K562 (cell line): ENCODE measurements around the gene SPINK5. TPM values are rescaled to one million over a fixed set of nuclear protein-coding genes. Genes with fewer than 3 reads are reported as not detected.
A peak's percentile ranks its signal among the peaks of the same experiment; 100 is the strongest.

Experiments
- ATAC-seq: fragments of 200-7000 bp; cut with Tn5 transposase; 3 replicates; pipeline ENCODE4 v1.9.1; 2020; ENCODE audit warnings: moderate library complexity
- BruUV-seq: library from RNA; stranded (reverse); fragments of 400-500 nt; replicated peaks from 2 replicates; lab custom pipeline; 2021; lab: Mats Ljungman, UMichigan
- CTCF ChIA-PET: fragments of 300-600 bp; formaldehyde crosslinking; extraction: SDS; loops from one replicate; lab custom pipeline; 2021; ENCODE audit warnings: low intra/inter-chr PET ratio; lab: Yijun Ruan, JAX
- POLR2A ChIA-PET: fragments of 300-600, 350-650 bp; sonication (Branson Sonifier 250); formaldehyde crosslinking; extraction: SDS; loops from one replicate; lab custom pipeline; 2021; ENCODE audit warnings: antibody characterized with exemption, inconsistent platforms; lab: Yijun Ruan, JAX
- DNase-seq, 4 experiments: peaks; one replicate each; pipeline versions ENCODE4 v3.0.0 to v3.0.0-alpha.2; 2011 to 2018; ENCODE audit warnings: low spot score in 3 of 4, mixed read lengths in 3 of 4; ENCODE audit errors: extremely low read depth in 1 of 4
- FAIRE-seq: peaks from 2 replicates; lab custom pipeline; 2011; peaks lifted over from hg19 to GRCh38; lab: Jason Lieb, UNC
- H2AFZ ChIP-seq: 2 replicates; pipeline ENCODE4 v1.6.0; 2011; ENCODE audit warnings: low read depth, low read length, control low read depth, inconsistent platforms
- H3K27ac ChIP-seq: fragments of 200-600 bp; 3 replicates; pipeline ENCODE4 v1.8.0; 2011; ENCODE audit warnings: low read depth, mild to moderate bottlenecking, control low read depth, inconsistent platforms, low read length, moderate library complexity, mixed read lengths; ENCODE audit errors: extremely low read depth
- H3K27me3 ChIP-seq, 2 experiments: fragments of 300-600 bp in 1 of 2; 2 replicates in 1 of 2; 3 replicates in 1 of 2; pipeline versions ENCODE4 v1.6.0 to v1.8.0; 2011; ENCODE audit warnings: inconsistent platforms in 2 of 2, low read length in 2 of 2, mild to moderate bottlenecking in 1 of 2, mixed read lengths in 1 of 2, moderate library complexity in 1 of 2; ENCODE audit not compliant: control insufficient read depth in 2 of 2, insufficient read depth in 2 of 2
- H3K36me3 ChIP-seq: fragments of 300-600 bp; 3 replicates; pipeline ENCODE4 v1.8.0; 2011; ENCODE audit warnings: mild to moderate bottlenecking, low read length, inconsistent platforms; ENCODE audit not compliant: control insufficient read depth, insufficient read depth
- H3K4me1 ChIP-seq, 2 experiments: fragments of 200-600 bp in 1 of 2; replicated peaks in 1 of 2; 2 replicates in 1 of 2; 3 replicates in 1 of 2; pipeline versions ENCODE4 v1.5.1 to v1.8.0; 2011; ENCODE audit warnings: inconsistent platforms in 2 of 2, low read length in 2 of 2, mild to moderate bottlenecking in 1 of 2, mixed read lengths in 1 of 2, moderate library complexity in 1 of 2; ENCODE audit not compliant: control insufficient read depth in 2 of 2, insufficient read depth in 2 of 2
- H3K4me2 ChIP-seq: 2 replicates; pipeline ENCODE4 v1.6.1; 2011; ENCODE audit warnings: low read length, control low read depth, inconsistent platforms, mixed read lengths; ENCODE audit not compliant: insufficient read depth
- H3K4me3 ChIP-seq: fragments of 200-600 bp; sonication (generic), shearing (Covaris generic); 2 replicates; pipeline ENCODE4 v1.5.1; 2016; ENCODE audit warnings: control low read depth, inconsistent platforms
- H3K79me2 ChIP-seq: fragments of 200-600 bp; 3 replicates; pipeline ENCODE4 v1.8.0; 2011; ENCODE audit warnings: low read length, inconsistent platforms; ENCODE audit not compliant: control insufficient read depth, insufficient read depth
- H3K9ac ChIP-seq, 2 experiments: 2 replicates each; pipeline versions ENCODE4 v1.6.0 to v1.6.1; 2011; ENCODE audit warnings: low read depth in 2 of 2, low read length in 2 of 2, control low read depth in 1 of 2, inconsistent platforms in 1 of 2, mild to moderate bottlenecking in 1 of 2, mixed read lengths in 1 of 2; ENCODE audit not compliant: insufficient read depth in 1 of 2
- H3K9me1 ChIP-seq: one replicate; pipeline ENCODE4 v1.6.0; 2011; ENCODE audit warnings: inconsistent platforms, mild to moderate bottlenecking, low read length, moderate library complexity; ENCODE audit not compliant: control insufficient read depth, insufficient read depth
- H3K9me3 ChIP-seq: replicated peaks from 2 replicates; pipeline ENCODE4 v1.5.1; 2011; ENCODE audit warnings: low read depth, low read length, inconsistent platforms; ENCODE audit not compliant: control insufficient read depth, insufficient read depth
- H4K20me1 ChIP-seq: replicated peaks from 2 replicates; pipeline ENCODE4 v1.6.1; 2011; ENCODE audit warnings: low read length, inconsistent platforms, mixed read lengths; ENCODE audit not compliant: control insufficient read depth, insufficient read depth
- BCLAF1 ChIP-seq, 2 experiments: fragments of 450-650 bp in 1 of 2; IDR thresholded peaks; 2 replicates each; pipeline ENCODE4 v1.6.1; 2011 to 2017; ENCODE audit warnings: low read depth in 2 of 2, antibody characterized with exemption in 1 of 2, borderline replicate concordance in 1 of 2, low read length in 1 of 2, mild to moderate bottlenecking in 1 of 2, mixed read lengths in 1 of 2; ENCODE audit not compliant: control insufficient read depth in 1 of 2
- HNRNPUL1 ChIP-seq: fragments of 200-400 bp; formaldehyde crosslinking; IDR thresholded peaks from 2 replicates; pipeline ENCODE4 v1.6.1; 2017; ENCODE audit warnings: low read length
- RAD21 ChIP-seq, 2 experiments: fragments of 250-450 bp in 1 of 2; fragments of 450-650 bp in 1 of 2; sonication (Bioruptor Pico) in 1 of 2; formaldehyde crosslinking in 1 of 2; IDR thresholded peaks in 1 of 2; conservative IDR thresholded peaks in 1 of 2; 2 replicates each; pipeline versions ENCODE4 v1.4.0 to v1.8.0; 2020 to 2022; ENCODE audit warnings: mild to moderate bottlenecking in 2 of 2, moderate library complexity in 1 of 2
- WGBS: fragments of 100-300 bp; shearing (Covaris generic); methylation state at CpG from one replicate; pipeline ENCODE4 v1.1.6; 2016; ENCODE audit warnings: low coverage, mixed read lengths; ENCODE audit not compliant: insufficient coverage; ENCODE audit errors: missing lambda C conversion rate; 5-methylcytosine and 5-hydroxymethylcytosine counted together
- in situ Hi-C: fragments of 300-500 bp; cut with MboI; formaldehyde crosslinking; loops from 4 replicates; pipeline ENCODE4 v1.15.0; 2018; ENCODE audit warnings: inconsistent platforms, mixed read lengths
- intact Hi-C: fragments of 100-400 bp; cut with micrococcal nuclease; formaldehyde crosslinking; loops from 2 replicates; pipeline ENCODE4 v1.14.2; 2022
- polyA plus RNA-seq, 8 experiments: library from polyadenylated mRNA; depleted of rRNA in 4 of 8; stranded (reverse) in 5 of 8; unstranded in 3 of 8; fragments of >200 nt; fragmentation: Nextera tagmentation in 2 of 8; fragmentation: Illumina TruSeq in 1 of 8; extraction: Ambion mirVana in 2 of 8; extraction: Trizol in 1 of 8; gene quantifications; 2 replicates each; pipeline versions ENCODE4 v1.2.1 to v1.2.3, GENCODE V29; 2011 to 2014; ENCODE audit warnings: inconsistent platforms in 1 of 8, missing spikeins in 1 of 8
- total RNA-seq, 7 experiments: library from RNA; depleted of rRNA in 6 of 7; stranded (reverse); fragments of >200 nt in 6 of 7; fragmentation: Illumina TruSeq in 2 of 7; extraction: Trizol in 2 of 7; gene quantifications; 2 replicates each; pipeline versions ENCODE4 v1.2.1 to v1.2.3, GENCODE V29; 2011 to 2021; ENCODE audit warnings: low replicate concordance in 1 of 7

Gene SPINK5
- total and polyA plus RNA-seq, 9 of the 15 experiments (the other 6 are each of a cell fraction or from before 2014, with no cell fraction given), result 0.07 to 0.68 (median 0.16) TPM; not detected in 1

- Histone ChIP-seq H3K9me1 (no peaks in the 10 kb centered on the region), H3K9ac (no peak overlapping the region), H4K20me1 (no peaks in the 10 kb centered on the region), H3K36me3 (no peaks in the 10 kb centered on the region), H3K4me3 (no peak overlapping the region), H3K27ac (no peak overlapping the region), H3K4me1 (no peaks in the 10 kb centered on the region), H3K27me3 (no peaks in the 10 kb centered on the region), H3K4me2 (no peak overlapping the region), H2AFZ (no peak overlapping the region), H3K79me2 (no peaks in the 10 kb centered on the region), H3K9me3 (no peaks in the 10 kb centered on the region)
- TF ChIP-seq HNRNPUL1, result no peak
- TF ChIP-seq BCLAF1 (IDR thresholded peaks at IDR 0.05; ENCODE audit: borderline replicate concordance in 1 of 2, control insufficient read depth in 1 of 2, low read depth in 2 of 2, low read length in 1 of 2), result no peak
- TF ChIP-seq RAD21 (CRISPR knock-in tag; conservative IDR thresholded peaks at IDR 0.05 in 1 of 2, IDR thresholded peaks at IDR 0.05 in 1 of 2), result peak in 1 of 2 experiments; percentile 43; a peak in 2 of 4 replicates
- intact Hi-C loops (no loop called here), in situ Hi-C loops (no loop called here)
- FAIRE-seq (no peak), DNase-seq (no peak), ATAC-seq (no peak)
- POLR2A ChIA-PET, result no interaction called here
- CTCF ChIA-PET, result no interaction called here
- WGBS, result 5% methylated on average over 3 of the region's 3 CpGs
- BruUV-seq, result no TSS peak
Measured at GRCh38 chr5:148107608-148108007, 43.8 kb downstream of the SPINK5 start.
